H1 (cell line): Measurements from ENCODE around the gene PMP22. TPM values are rescaled to one million over a fixed set of nuclear protein-coding genes. Genes with fewer than 3 reads are reported as not detected.
A peak's percentile ranks its signal among the peaks of the same experiment; 100 is the strongest.

ENCODE experiments used
- CTCF ChIA-PET: fragments of 300-600 bp; sonication (Branson Sonifier 250); formaldehyde crosslinking; loops from one replicate; lab custom pipeline; 2021; ENCODE audit not compliant: partially characterized antibody; lab: Charles Lee
- POLR2A ChIA-PET: fragments of 300-600 bp; sonication (Branson Sonifier 250); formaldehyde crosslinking; loops from one replicate; lab custom pipeline; 2021; ENCODE audit warnings: inconsistent platforms; ENCODE audit not compliant: partially characterized antibody; lab: Charles Lee
- DNase-seq, 2 experiments: peaks; one replicate each; pipeline versions ENCODE4 v3.0.0 to v3.0.0-alpha.2; 2010 to 2022; ENCODE audit warnings: low spot score in 2 of 2, low read depth in 1 of 2, mixed read lengths in 1 of 2
- FAIRE-seq: peaks from 2 replicates; lab custom pipeline; 2011; peaks lifted over from hg19 to GRCh38; lab: Jason Lieb, UNC
- H2AFZ ChIP-seq: 2 replicates; pipeline ENCODE4 v1.8.1; 2012; ENCODE audit warnings: low read length, inconsistent platforms
- H2AK5ac ChIP-seq: 2 replicates; pipeline ENCODE4 v1.6.1; 2013; ENCODE audit warnings: low read depth, low read length
- H2BK120ac ChIP-seq: replicated peaks from 2 replicates; pipeline ENCODE3; 2013; ENCODE audit warnings: low read depth, low read length, inconsistent platforms
- H2BK12ac ChIP-seq: 2 replicates; pipeline ENCODE4 v1.6.1; 2013; ENCODE audit warnings: low read depth, low read length
- H2BK15ac ChIP-seq: 2 replicates; pipeline ENCODE4 v1.6.1; 2013; ENCODE audit warnings: low read length
- H2BK20ac ChIP-seq: 2 replicates; pipeline ENCODE4 v1.6.1; 2013; ENCODE audit warnings: low read length
- H2BK5ac ChIP-seq: 2 replicates; pipeline ENCODE4 v1.6.1; 2013; ENCODE audit warnings: low read depth, low read length
- H3K14ac ChIP-seq: 2 replicates; pipeline ENCODE4 v1.6.1; 2013; ENCODE audit warnings: inconsistent platforms; ENCODE audit not compliant: insufficient read length
- H3K18ac ChIP-seq: 2 replicates; pipeline ENCODE4 v1.6.1; 2013; ENCODE audit warnings: low read length; ENCODE audit errors: extremely low read depth
- H3K23ac ChIP-seq: 2 replicates; pipeline ENCODE4 v1.6.1; 2013; ENCODE audit warnings: inconsistent platforms; ENCODE audit not compliant: insufficient read length
- H3K23me2 ChIP-seq: 2 replicates; pipeline ENCODE4 v1.6.1; 2013; ENCODE audit warnings: low read depth, low read length
- H3K27ac ChIP-seq: 2 replicates; pipeline ENCODE4 v1.6.1; 2011; ENCODE audit warnings: low read depth, low read length, inconsistent platforms
- H3K27me3 ChIP-seq, 4 experiments: replicated peaks in 1 of 4; 1 replicate in 1 of 4; 2 replicates in 3 of 4; pipeline versions ENCODE4 v1.6.1 to v1.8.1; 2011 to 2013; ENCODE audit warnings: low read length in 3 of 4, mild to moderate bottlenecking in 3 of 4, inconsistent platforms in 2 of 4, mixed read lengths in 2 of 4, moderate library complexity in 1 of 4; ENCODE audit not compliant: control insufficient read depth in 3 of 4, insufficient read depth in 3 of 4; ENCODE audit errors: extremely low read depth in 1 of 4
- H3K36me3 ChIP-seq, 4 experiments: 2 replicates each; pipeline versions ENCODE4 v1.6.1 to v1.8.1; 2011 to 2013; ENCODE audit warnings: mild to moderate bottlenecking in 4 of 4, low read length in 3 of 4, moderate library complexity in 2 of 4, control low read depth in 1 of 4, inconsistent platforms in 1 of 4; ENCODE audit not compliant: insufficient read depth in 4 of 4, control insufficient read depth in 2 of 4
- H3K4ac ChIP-seq: replicated peaks from 2 replicates; pipeline ENCODE3; 2013; ENCODE audit warnings: low read length, low read depth, mixed read lengths, inconsistent platforms; ENCODE audit not compliant: insufficient read length
- H3K4me1 ChIP-seq, 4 experiments: replicated peaks in 1 of 4; 1 replicate in 1 of 4; 2 replicates in 3 of 4; pipeline versions ENCODE4 v1.6.1 to v1.8.1; 2011 to 2013; ENCODE audit warnings: low read length in 3 of 4, inconsistent platforms in 2 of 4, mixed read lengths in 1 of 4; ENCODE audit not compliant: insufficient read depth in 4 of 4, control insufficient read depth in 3 of 4
- H3K4me2 ChIP-seq, 2 experiments: 2 replicates each; pipeline versions ENCODE4 v1.6.1 to v1.8.1; 2011 to 2013; ENCODE audit warnings: low read depth in 2 of 2, low read length in 2 of 2, control low read depth in 1 of 2, inconsistent platforms in 1 of 2, mild to moderate bottlenecking in 1 of 2; ENCODE audit not compliant: insufficient read depth in 1 of 2
- H3K4me3 ChIP-seq, 4 experiments: fragments of 200-600, 300-600 bp in 1 of 4; sonication (generic), shearing (Covaris generic), sonication (Bioruptor Twin) in 1 of 4; 2 replicates each; pipeline versions ENCODE4 v1.5.1 to v1.8.1; 2011 to 2016; ENCODE audit warnings: low read length in 4 of 4, low read depth in 3 of 4, control low read depth in 2 of 4, inconsistent platforms in 2 of 4, mild to moderate bottlenecking in 2 of 4, mixed read lengths in 1 of 4, moderate library complexity in 1 of 4; ENCODE audit not compliant: insufficient read depth in 2 of 4; ENCODE audit errors: extremely low read depth in 1 of 4
- H3K56ac ChIP-seq: replicated peaks from 2 replicates; pipeline ENCODE3; 2013; ENCODE audit warnings: low read depth, mild to moderate bottlenecking, mixed read lengths, low read length, inconsistent platforms; ENCODE audit not compliant: insufficient read length
- H3K79me1 ChIP-seq: 2 replicates; pipeline ENCODE4 v1.6.1; 2013; ENCODE audit warnings: low read depth, low read length, control low read depth
- H3K79me2 ChIP-seq, 2 experiments: 2 replicates each; pipeline versions ENCODE4 v1.6.1 to v1.8.1; 2012 to 2013; ENCODE audit warnings: low read length in 2 of 2, mild to moderate bottlenecking in 2 of 2, inconsistent platforms in 1 of 2; ENCODE audit not compliant: insufficient read depth in 2 of 2, control insufficient read depth in 1 of 2
- H3K9ac ChIP-seq, 4 experiments: replicated peaks in 1 of 4; 1 replicate in 1 of 4; 2 replicates in 3 of 4; pipeline versions ENCODE4 v1.6.1 to v1.8.1; 2011 to 2013; ENCODE audit warnings: low read depth in 3 of 4, low read length in 3 of 4, control low read depth in 2 of 4, mild to moderate bottlenecking in 2 of 4, moderate library complexity in 2 of 4, inconsistent platforms in 1 of 4; ENCODE audit errors: extremely low read depth in 1 of 4
- H3K9me3 ChIP-seq, 2 experiments: 2 replicates each; pipeline versions ENCODE4 v1.6.1 to v1.8.1; 2012 to 2013; ENCODE audit warnings: mild to moderate bottlenecking in 2 of 2, moderate library complexity in 2 of 2, control low read depth in 1 of 2, inconsistent platforms in 1 of 2, low read depth in 1 of 2, low read length in 1 of 2, mixed read lengths in 1 of 2; ENCODE audit not compliant: insufficient read depth in 2 of 2
- H4K20me1 ChIP-seq, 2 experiments: replicated peaks in 1 of 2; 2 replicates each; pipeline versions ENCODE3 to v1.8.1; 2011 to 2013; ENCODE audit warnings: inconsistent platforms in 2 of 2, low read length in 2 of 2, mild to moderate bottlenecking in 1 of 2; ENCODE audit not compliant: insufficient read depth in 2 of 2, control insufficient read depth in 1 of 2
- H4K5ac ChIP-seq: 2 replicates; pipeline ENCODE4 v1.6.1; 2013; ENCODE audit warnings: low read length, low read depth, mixed read lengths, inconsistent platforms; ENCODE audit not compliant: insufficient read length
- H4K8ac ChIP-seq: 2 replicates; pipeline ENCODE4 v1.8.0; 2013; ENCODE audit warnings: mild to moderate bottlenecking, moderate library complexity, low read length, inconsistent platforms; ENCODE audit not compliant: insufficient read depth; ENCODE audit errors: extremely low read depth
- H4K91ac ChIP-seq: replicated peaks from 2 replicates; pipeline ENCODE3; 2013; ENCODE audit warnings: low read length, mixed read lengths, inconsistent platforms; ENCODE audit not compliant: insufficient read length
- ATF2 ChIP-seq: IDR thresholded peaks from 2 replicates; pipeline ENCODE4 v1.6.1; 2012; ENCODE audit warnings: low read length, inconsistent platforms
- BRCA1 ChIP-seq: IDR thresholded peaks from 2 replicates; pipeline ENCODE4 v1.6.1; 2012; ENCODE audit warnings: low read depth, low read length, improper control_type of control experiment
- EZH2 ChIP-seq: fragments of 200-600 bp; sonication (generic); IDR thresholded peaks from 2 replicates; pipeline ENCODE4 v1.7.1; 2012; ENCODE audit warnings: low read depth, mild to moderate bottlenecking, moderate library complexity, low read length, inconsistent platforms; ENCODE audit not compliant: severe bottlenecking
- FOSL1 ChIP-seq: IDR thresholded peaks from 2 replicates; pipeline ENCODE4 v1.6.1; 2011; ENCODE audit warnings: mild to moderate bottlenecking, low read depth, low read length, moderate library complexity; ENCODE audit not compliant: insufficient read depth
- TBP ChIP-seq: IDR thresholded peaks from 2 replicates; pipeline ENCODE4 v1.6.1; 2011; ENCODE audit warnings: low read depth, low read length, improper control_type of control experiment
- TCF12 ChIP-seq: IDR thresholded peaks from 2 replicates; pipeline ENCODE4 v1.6.1; 2011; ENCODE audit warnings: low read depth, mild to moderate bottlenecking, low read length
- WGBS, 2 experiments: shearing (Covaris generic) in 1 of 2; methylation state at CpG; one replicate each; pipeline versions ENCODE4 v1.1.6 to v1.1.7; 2013 to 2015; ENCODE audit warnings: low lambda C conversion rate in 2 of 2, mixed read lengths in 2 of 2, inconsistent platforms in 1 of 2, low coverage in 1 of 2, missing lambda C conversion rate in 1 of 2; ENCODE audit not compliant: insufficient replicate concordance in 2 of 2, insufficient coverage in 1 of 2, insufficient read length in 1 of 2; ENCODE audit errors: extremely low coverage in 1 of 2, missing lambda C conversion rate in 1 of 2; 5-methylcytosine and 5-hydroxymethylcytosine counted together
- polyA plus RNA-seq, 7 experiments: library from polyadenylated mRNA; depleted of rRNA in 3 of 7; stranded (reverse) in 5 of 7; unstranded in 2 of 7; fragments of >200 nt in 5 of 7; fragments of 200-250 nt in 2 of 7; gene quantifications; 1 replicate in 5 of 7; 2 replicates in 1 of 7; 4 replicates in 1 of 7; pipeline versions ENCODE4 v1.2.1 to v1.2.3, GENCODE V29; 2011 to 2013; ENCODE audit warnings: missing spikeins in 2 of 7, mixed read lengths in 2 of 7
- total RNA-seq: library from RNA; stranded (reverse); fragmentation: NEBNext Ultra II Directional; extraction: Animal tissue kit (Norgen Biotek cat#: 25700); gene quantifications from 2 replicates; pipeline ENCODE4 v1.2.1, GENCODE V29; 2021
- TF ChIP-seq, protein P1 (sequence below), 3 experiments: IDR thresholded peaks; 1 replicate in 2 of 3; 2 replicates in 1 of 3; pipeline versions ENCODE4 v1.5.1 to v1.6.1; 2011; ENCODE audit warnings: low read length in 3 of 3, mild to moderate bottlenecking in 3 of 3, inconsistent platforms in 2 of 3, low read depth in 1 of 3, moderate library complexity in 1 of 3; ENCODE audit not compliant: insufficient read depth in 1 of 3; ENCODE audit errors: control extremely low read depth in 1 of 3

Gene PMP22
- total and polyA plus RNA-seq, 2 of the 8 experiments (the other 6 are each of a cell fraction or from before 2014, with no cell fraction given) = 0.84 to 4.9 TPM

DNA sequence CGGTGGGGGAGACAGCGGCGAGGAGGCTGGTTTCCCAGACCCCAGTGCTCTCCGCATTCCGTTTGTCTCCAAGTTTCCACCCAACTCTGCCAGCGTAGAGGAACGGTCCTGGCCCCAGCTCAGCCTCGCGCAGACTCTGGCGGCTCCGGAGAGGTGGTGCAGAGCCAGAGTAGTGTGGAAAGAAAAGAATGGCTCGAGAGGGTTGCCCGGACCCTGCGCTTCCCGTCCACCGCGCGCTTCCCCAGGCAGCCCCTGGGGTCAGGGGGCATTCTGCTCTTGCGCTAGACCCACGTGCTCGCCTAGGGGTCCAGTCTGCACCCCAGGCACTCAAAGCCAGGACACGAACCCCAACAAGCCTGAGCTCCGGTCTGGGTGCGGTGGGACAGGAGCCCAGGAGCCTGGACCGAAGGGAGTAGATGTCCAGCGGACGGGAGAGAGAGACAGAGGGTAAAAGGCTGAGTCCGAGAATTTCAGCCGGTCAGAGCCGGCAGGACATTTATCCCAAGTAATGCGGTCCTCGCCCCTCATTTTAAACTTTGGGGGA is 3.8 kb downstream of the PMP22 start:
- Histone ChIP-seq H2BK5ac (no peak overlapping the region; the same call in 1 of the 2 replicates), H3K4me2 (peak overlapping the region; percentile 56 to 100), H4K91ac (no peak overlapping the region), H2AK5ac (no peak overlapping the region), H3K79me1 (no peaks in the 10 kb centered on the region), H3K23me2 (peaks cover 22% of the 10 kb centered on the region), H4K20me1 (peaks cover 0 to 4% of the 10 kb centered on the region in 2 experiments), H3K56ac (no peak overlapping the region), H3K27me3 (peaks cover 42 to 78% (median 68%) of the 10 kb centered on the region in 4 experiments), H3K9ac (no peak overlapping the region), H2BK120ac (no peak overlapping the region), H4K8ac (no peak overlapping the region), H3K18ac (peak overlapping the region; percentile 62; the same call in 1 of the 2 replicates), H2BK20ac (no peak overlapping the region), H2BK12ac (peak overlapping the region; percentile 72; the same call in 1 of the 2 replicates), H3K36me3 (no peaks in the 10 kb centered on the region), H3K27ac (no peak overlapping the region), H2BK15ac (no peak overlapping the region), H4K5ac (no peak overlapping the region), H3K9me3 (no peaks in the 10 kb centered on the region), H3K79me2 (no peaks in the 10 kb centered on the region), H3K4me3 (peak overlapping the region; percentile 28 to 71 (median 62)), H3K14ac (no peak overlapping the region), H3K4ac (no peak overlapping the region), H3K23ac (no peak overlapping the region), H2AFZ (peak overlapping the region; percentile 87), H3K4me1 (peaks cover 0 to 16% (median 4%) of the 10 kb centered on the region in 4 experiments; a peak in 5 of 7 replicates)
- WGBS, 2 experiments = 10% methylated on average over 29 of the region's 32 CpGs; no CpG with 5 or more reads in 1 of the 2 experiments
- CTCF ChIA-PET = interaction anchor here (0.6 to 7.3 kb wide), 19 partner anchors 11 to 588 kb away, joined by 3 to 69 read pairs (median 4); partner anchors contain the start of gene CDRT4
- POLR2A ChIA-PET = interaction anchor here (1.1 kb wide), 1 partner anchor 242 kb away, joined by 3 read pairs; no protein-coding TSS in a partner anchor
- FAIRE-seq (no peak), DNase-seq (no peak)
- TF ChIP-seq EZH2 (peak; percentile 70), FOSL1 (no peak), TCF12 (no peak), TBP (no peak), ATF2 (no peak), BRCA1 (no peak)
- TF ChIP-seq, protein P1, sequence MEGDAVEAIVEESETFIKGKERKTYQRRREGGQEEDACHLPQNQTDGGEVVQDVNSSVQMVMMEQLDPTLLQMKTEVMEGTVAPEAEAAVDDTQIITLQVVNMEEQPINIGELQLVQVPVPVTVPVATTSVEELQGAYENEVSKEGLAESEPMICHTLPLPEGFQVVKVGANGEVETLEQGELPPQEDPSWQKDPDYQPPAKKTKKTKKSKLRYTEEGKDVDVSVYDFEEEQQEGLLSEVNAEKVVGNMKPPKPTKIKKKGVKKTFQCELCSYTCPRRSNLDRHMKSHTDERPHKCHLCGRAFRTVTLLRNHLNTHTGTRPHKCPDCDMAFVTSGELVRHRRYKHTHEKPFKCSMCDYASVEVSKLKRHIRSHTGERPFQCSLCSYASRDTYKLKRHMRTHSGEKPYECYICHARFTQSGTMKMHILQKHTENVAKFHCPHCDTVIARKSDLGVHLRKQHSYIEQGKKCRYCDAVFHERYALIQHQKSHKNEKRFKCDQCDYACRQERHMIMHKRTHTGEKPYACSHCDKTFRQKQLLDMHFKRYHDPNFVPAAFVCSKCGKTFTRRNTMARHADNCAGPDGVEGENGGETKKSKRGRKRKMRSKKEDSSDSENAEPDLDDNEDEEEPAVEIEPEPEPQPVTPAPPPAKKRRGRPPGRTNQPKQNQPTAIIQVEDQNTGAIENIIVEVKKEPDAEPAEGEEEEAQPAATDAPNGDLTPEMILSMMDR (IDR thresholded peaks at IDR 0.05; ENCODE audit: control extremely low read depth in 1 of 3, insufficient read depth in 1 of 3, low read depth in 1 of 3, low read length in 3 of 3) = peak in 1 of 3 experiments; percentile 8; a peak in 1 of 4 replicates
